GM18873 (cell line): ENCODE results near the gene IDH2.
"Not testable (repeated sequence)": the region's sequence is repeated elsewhere in the genome, so short reads cannot be mapped to it uniquely, and the experiment has no call there.

Experiments used
- ATAC-seq: cut with Tn5 transposase; IDR thresholded peaks from one replicate; pipeline ENCODE4 v1.9.1; 2021; ENCODE audit warnings: mild to moderate bottlenecking, moderate library complexity, moderate number of reproducible peaks; ENCODE audit not compliant: unreplicated experiment, low FRiP score

Gene IDH2

DNA sequence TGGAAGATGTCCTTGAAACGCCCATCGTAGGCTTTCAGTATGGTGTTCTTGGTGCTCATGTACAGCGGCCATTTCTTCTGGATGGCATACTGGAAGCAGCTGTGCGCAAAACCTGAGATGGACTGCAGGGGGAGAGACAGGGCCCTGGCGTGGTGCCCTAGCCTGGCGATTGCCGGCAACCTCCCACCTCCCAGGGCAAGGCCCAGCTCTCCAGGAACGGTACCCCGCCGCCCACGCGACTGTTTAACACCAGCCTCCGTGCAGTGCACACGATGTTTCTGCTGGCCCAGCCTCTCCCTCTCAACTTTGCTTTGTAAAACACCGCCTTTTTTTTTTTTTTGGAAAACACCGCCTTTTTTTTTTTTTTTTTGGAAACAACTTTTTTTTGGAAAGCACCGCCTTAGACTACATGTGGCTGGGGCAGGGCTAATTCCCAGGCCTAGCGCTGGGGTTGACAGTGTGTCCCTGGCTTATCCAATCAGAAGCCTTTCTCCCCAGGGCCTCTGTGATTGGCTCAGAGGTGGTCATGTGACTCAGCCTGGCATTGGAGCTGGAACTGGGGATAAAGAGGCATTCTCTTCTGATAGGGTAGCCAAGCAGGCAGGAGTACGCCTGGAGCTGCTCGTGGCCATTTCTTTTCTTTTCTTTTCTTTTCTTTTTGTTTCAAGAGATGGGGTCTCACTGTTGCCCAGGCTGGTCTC is 14.7 kb downstream of the IDH2 start:
- ATAC-seq, result no peak

DNA sequence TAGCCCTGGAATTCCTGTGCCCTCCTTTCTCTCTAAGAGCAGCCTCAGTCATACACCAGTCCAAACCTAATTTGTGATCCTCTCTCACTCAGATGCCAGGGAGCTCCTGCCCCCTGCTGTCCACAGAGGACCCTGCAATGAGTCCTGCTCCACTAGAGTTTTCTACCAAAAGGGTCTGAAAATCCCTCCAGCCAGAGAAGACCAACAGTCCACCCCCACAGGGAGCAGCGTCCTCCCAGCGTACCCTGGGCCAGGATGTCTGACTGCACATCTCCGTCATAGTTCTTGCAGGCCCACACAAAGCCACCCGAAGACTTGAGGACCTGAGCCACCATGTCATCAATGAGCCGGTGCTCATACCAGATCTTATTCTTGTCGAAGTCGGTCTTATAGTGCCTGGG is 15.4 kb downstream of the IDH2 start:
- no peak for ATAC-seq

DNA sequence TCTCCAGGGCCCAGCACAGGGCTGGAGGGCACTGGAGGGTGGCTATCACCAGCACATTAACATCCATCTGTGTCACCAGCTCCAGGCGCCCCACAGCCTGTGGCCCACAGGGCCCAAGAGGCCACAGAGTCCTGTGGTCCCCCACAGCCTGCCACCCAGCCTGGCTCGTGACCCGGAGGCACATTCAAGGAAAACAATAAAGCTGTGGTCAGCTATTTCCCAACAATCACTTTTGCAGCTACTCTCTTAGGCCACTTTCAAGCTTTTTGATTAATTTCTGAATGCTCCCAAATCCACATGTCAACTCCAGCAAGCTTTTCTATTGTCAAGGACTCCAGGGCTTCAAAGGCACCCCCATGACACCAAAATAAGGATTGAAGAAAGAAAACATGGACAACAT is 16.7 kb downstream of the IDH2 start:
- ATAC-seq, result no peak

DNA sequence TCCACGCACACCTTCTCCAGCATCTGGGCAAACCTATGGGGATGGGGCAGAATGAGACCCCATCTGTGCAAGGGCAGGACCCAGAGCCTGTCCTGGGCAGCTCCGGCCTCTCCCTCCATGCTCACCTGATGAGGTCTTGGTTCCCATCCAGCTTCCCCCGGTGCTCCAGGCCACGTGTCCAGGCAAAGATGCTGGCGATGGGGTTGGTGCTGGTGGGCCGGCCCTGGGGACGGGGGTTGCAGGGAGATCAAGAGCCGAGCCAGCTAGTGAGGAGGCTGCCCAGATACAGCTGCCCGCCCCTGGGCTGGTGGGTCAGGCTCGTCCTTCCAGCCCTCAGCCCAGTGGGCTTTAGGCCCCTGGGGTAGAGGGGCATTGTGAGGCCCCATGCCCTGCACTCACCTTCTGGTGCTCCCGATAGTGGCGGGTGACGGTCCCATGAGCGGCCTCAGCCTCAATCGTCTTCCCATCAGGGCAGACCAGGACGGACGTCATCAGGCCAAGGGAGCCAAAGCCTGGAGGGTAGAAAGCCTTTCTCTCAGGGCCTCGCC is 17.3 kb downstream of the IDH2 start:
- no peak for ATAC-seq

DNA sequence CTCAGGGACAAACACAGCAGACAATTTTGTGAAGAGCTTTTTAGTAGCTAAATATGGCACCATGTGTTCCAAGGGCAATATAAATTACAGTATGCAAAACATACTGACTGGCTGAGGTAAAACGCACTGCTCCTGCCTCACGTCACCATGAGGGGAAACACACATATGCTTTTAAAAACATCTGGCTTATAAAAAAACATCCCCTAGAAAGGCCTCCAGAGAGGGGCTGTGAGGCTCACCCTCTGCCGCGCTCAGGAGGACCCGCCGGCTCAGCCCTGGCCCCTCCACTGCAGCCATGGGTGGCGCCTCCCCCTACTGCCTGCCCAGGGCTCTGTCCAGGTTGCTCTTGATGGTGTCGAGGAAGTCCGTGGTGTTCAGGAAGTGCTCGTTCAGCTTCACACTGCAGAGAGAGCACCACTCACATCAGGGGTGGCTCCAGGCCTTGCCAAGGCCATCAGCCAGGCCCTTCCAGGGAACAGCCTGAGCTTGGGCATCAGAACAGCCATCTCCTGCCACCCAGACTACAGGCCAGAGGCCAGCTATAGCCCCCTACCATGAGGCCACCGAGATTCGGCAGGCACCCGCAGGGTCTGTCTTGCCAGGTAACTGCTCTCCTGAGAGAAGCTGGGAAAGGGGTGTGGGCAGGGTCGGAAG is 18.2 kb downstream of the IDH2 start:
- no peak for ATAC-seq

DNA sequence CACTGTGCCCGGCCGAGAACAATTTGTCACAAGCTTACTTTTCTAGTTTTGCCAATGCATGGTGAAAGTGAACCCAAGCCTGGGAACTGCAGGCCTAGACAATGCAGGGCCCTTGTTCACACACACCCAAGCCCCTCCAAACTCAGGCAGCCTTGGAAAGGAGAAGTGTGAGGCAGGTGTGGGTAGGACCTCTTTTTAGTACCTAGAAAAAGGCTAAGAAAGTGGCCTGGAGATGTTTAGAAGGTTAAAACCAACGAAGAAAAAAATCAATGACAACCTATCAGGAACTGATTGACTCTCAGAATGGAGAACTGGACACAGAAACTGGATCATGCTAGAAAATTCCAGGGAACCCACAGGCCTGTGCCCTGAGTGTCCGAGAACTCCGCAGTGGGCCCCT is 18.8 kb downstream of the IDH2 start:
- ATAC-seq, result no peak

DNA sequence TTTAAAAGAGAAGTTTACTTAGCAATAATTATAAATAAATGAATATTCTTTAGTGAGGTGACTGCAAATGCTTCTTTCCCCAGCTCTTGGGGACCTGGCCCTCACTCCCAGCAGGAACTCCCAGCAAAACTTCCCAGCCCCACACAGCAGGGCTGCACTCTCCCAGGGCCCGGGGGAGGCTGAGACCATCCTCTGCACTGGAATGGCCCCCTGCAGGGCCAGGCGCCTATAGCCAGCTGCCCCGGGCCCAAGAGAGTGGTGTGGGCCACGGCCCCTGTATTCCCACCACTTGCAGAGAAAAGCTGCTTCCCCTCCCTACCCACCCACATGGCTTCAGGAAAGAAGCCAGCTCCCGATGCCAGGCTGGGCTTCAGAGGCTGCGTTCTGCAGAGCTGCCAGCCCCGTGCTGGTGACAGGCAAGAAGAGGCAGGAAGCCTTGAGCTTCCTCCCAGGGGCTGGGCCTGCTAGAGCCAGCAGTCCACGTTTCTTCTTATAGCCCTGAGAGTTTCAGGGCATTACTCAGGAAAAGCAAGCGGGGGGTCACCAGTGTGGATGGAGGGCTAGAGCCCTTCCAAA is 20.0 kb downstream of the IDH2 start:
- ATAC-seq, result no peak

DNA sequence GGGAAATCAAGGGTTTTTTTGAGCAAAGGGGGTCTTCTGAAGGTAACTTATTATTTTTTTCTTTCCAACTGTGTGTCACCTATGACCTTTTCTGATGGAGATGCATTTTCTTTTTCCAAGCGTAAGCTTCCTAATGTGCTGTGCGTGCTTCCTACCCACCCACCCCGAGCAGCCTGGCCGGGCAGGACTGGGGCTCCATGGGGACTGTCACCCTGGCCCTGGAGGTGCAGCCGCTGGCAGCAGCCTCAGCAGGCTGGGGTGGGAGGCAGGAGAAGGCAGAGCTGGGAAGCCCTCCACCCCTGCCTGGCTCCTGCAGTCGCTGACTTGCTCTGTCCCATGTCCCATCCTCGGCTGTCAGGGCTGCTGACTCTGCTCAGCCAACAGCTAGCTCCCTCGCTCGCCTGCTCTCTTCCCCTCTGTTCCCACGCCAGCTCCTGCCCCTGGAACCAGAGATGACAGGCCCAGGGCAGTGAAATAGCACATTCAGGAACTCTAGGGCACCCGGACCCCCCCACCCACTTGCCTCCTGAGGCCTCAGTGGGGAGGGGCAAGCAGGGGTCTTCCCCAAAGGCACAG is 21.4 kb downstream of the IDH2 start:
- no peak for ATAC-seq

DNA sequence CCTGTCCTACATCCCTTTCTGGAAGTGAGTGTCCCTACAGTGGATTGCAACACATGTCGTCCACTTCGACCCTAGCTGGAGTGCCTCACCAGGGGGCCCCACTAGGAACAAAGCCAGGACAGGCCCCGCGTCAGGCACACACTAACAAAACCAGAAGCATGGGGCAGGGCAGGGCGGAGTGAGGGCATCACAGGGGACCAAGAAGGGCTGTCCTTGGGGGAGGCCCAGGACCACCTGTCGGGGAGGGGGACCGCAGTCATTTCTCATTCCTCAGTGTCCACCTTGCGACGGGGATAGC is 21.9 kb downstream of the IDH2 start:
- ATAC-seq, result no peak

DNA sequence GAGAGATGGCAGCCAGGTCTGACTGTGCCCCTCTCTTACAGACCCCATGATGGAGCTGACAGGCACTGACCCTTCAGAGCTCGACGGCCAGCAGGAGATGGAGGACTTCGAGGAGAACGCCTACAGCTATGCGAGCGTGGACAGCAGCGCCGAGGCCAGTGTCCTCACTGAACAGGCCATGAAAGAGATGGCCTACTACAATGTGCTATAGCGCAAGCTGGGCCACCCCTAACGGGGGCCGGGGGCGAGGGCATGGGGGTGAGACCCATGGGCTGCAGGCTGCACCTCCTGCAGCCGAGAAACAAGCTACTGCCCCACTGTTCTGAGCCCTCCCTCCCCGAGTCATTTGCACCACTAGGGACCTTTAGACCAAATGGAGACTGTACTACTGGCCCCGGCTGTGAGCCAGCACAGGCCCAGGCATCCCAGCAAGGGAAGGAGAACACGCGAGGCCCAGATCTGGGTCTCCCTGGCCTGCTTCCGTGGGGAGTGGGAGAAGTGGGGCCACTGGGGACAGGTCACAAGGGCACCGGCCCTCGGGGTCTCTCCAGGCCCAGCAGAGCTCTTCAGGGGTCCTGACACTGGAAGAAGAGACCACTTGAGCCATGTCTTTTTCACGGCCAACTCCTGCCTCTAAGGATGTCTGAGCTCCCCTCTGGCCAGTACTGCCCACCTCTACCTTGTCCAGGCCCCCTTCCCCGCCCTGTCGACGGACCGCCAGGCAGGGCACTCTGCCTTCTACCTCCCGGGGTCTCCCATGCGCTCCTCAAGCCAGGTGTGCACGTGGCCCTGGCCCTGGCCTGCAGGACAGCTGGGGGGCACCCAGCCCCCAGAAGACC is 22.4 kb downstream of the IDH2 start:
- ATAC-seq, result no peak

DNA sequence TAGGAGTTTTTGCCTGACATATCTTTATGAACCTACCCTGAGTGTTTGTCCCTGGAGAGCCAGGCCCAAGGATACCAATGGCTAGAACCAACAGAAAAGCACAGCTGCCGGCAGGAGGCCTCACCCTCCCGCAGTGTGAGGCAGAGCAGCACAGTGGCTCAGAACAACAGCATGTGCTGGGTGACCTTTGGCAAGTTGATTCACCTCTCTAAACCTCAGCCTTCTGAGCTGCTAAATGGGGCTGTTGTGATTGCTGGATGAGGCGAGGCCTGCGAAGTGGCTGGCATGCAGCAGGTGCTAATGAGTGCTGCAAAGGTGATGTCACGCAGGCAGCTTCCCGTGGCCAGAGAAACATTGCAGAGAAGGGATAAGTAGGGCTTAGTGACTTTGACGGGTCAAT is 23.3 kb downstream of the IDH2 start:
- no peak for ATAC-seq

DNA sequence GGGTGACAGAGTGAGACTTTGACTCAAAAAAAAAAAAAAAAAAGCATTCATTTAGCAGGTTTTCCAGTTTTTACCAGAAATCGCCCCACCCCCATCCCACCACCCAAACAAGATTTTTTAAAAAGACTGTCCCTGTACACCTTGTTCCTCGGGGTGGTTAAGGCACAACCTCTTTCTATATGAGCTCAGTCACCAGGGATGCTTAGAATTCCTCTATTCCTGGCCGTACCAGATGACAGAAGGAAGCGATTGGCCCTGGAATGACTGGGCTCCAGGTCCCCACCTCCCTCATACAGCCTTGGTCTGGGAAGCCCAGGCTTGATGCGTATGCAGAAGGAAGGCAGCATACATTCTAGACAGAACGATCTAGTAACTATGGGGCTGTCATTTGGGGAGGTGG is 25.6 kb downstream of the IDH2 start:
- ATAC-seq, result no peak

DNA sequence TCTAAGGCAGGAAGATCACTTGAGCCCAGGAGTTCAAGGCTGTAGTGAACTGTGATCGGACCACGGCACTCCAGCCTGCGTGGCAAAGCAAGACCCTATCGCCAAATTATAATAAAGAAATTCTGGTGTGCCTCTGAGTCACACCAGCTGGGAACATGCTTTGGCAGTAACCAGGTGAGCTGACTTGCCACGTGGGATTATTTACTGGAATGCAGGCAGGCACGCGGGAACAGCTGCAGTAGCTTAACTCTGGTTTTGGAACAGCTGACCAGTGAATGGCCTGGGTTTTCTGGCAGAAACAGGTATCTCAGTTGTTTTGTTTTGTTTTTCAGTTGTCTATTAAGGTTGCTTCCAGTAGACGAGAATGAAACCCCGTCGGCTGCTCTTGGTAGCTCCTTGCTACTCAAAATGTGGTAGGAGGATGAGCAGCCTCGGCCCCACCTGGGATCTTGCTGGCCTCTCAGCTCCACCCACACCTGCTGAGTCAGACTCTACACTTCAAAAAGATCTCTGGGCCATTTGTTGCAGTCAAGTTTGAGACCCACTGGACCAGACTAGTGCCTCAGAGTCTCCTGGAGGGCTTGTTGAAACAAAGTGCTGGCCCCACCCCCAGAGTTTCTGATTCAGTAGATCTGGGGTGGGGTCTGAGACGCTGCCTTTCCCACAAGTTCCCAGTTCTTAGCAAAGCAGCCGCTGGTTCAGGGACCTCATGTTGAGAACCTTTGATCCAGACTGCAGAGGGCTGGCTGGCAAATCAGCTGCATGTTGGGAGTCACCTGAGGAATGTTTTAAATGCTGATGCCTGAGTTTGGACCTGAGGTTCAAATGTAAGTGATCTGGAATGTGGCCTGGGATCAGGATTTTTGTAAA is 26.6 kb downstream of the IDH2 start:
- ATAC-seq, result no peak

DNA sequence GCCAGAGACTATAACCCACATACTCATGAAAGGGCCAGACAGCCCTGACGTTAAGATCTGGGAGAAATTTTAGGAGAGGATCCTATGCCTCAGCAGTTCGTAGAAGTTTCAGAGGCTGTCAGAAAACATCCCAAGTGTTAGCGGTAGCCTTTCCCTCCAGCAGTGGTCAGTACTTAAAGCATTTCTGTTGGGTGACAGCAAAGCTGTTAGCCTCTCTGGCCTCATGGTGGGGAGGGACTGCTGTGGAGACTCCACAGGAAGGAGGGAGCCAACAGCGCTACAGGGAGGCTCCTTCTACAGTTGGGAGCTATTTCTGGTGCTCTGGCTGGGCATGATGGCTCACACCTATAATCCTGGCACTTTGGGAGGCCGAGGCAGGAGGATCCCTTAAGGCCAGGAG is 27.4 kb downstream of the IDH2 start:
- no peak for ATAC-seq

DNA sequence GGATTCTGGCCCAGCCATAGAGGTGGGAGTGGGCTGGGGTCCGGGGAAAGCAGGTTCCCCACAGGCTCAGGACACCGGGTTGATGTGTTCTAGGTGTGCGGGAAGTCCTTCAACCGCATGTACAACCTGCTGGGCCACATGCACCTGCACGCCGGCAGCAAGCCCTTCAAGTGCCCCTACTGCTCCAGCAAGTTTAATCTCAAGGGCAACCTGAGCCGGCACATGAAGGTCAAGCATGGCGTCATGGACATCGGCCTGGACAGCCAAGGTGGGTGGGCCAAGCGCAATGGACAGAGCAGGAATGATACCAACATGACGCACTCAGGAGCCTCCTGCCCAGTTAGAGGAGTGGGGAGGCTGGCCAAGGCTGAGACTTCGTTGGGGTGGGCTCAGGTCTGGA is 28.2 kb downstream of the IDH2 start:
- no peak for ATAC-seq

DNA sequence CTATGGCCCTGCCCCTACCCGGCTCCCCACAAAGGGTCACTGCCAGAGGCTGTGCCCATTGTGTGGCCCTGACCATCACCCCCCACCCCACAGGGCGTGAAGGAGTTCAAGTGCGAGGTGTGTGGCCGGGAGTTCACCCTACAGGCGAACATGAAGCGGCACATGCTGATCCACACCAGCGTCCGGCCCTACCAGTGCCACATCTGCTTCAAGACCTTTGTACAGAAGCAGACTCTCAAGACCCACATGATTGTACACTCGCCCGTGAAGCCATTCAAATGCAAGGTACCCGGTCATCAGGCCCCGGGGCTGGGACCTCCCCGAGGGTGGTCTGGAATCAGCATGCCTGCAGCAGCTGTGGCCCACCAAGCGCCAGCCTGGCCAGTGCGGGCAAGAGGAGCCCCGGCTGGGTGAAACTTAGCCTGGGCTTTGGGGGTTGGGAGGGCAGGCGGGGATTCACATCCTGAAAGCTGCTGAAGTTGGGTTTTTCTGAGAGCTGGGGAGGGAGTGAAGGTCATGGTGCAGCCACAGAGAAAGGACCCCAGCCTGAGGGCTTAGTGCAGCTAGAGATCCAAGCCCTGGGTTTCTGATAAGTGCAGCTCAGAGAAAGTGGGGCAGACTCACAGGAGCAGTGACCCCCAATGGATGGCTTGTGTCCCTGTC is 29.2 kb downstream of the IDH2 start:
- no peak for ATAC-seq

DNA sequence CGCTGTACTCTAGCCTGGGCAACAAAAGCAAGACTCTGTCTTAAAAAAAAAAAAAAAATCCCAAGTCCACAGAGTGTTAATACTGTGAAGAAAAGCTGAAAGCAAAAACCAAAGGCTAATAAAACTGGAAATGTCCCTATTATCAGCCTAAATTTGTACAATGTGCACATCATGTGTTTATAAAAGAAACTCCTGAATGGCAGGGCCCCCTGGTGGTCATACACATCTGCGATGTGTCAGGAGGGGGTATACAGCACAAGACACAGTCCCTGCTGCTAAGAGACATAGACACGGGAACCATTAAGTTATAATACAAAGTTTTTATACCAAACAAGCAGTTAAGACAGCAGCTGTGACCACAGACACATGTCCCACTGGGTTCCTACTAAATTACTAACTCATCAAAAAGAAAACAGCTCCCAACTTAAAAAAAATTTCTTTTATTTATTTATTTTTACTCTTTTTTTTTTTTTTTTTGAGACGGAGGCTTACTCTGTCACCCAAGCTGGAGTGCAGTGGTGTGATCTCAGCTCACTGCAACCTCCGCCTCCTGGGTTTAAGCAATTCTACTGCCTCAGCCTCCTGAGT is 31.0 kb downstream of the IDH2 start:
- no peak for ATAC-seq

DNA sequence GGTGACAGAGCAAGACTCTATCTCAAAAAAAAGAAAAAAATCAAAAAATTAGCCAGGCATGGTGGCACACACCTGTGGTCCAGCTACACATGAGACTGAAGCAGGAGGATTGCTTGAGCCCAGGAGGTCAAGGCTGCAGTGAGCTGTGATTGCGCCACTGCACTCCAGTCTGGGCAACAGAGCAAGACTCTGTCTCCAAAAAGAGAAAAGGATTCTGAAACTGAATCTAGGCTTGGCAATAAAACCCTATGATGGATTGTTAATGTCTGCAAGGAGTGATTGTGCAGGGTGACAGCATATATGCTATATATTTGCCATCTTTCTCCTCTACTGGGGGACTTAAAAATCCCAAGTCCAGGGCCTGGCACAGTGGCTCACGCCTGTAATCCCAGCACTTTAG is 31.6 kb downstream of the IDH2 start:
- not testable (repeated sequence) for ATAC-seq
